ENCODE measurements around the gene MRM2.

Gene MRM2

DNA sequence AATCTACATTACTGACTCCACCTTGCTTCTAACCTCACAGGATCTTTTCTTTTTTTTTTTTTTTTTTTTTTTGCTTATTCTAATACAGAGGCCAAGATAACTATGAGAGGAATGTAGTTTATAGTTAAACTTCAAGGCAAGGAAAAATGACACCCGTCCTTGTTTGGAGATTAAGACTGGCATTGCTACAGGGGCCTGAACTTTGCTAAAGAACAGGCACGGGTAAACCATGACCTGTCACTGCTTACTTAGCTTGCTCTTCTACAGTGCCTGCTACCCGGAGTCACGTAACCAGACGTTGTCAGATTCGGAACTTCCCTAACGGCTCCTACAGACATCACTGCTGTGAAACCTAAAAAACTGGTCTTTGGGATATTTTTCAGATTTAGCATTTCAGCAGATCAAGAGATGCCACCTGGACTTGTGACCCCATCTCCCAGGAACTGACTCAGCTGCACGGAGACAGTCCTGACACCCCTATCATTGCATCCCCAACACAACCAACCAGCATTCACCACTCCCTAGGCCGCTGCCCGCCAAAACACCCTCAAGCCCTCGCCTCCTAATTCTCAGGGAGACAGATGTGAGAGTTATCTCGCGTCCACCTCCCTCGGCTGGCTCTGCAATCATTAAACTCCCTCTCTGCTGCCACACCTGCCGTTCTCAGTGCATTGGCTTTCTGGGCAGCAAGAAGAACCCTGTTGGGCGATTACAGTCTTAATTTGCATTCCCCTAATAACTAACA lies 36.8 kb downstream of the MRM2 start:
- no peak for DNase-seq (ENCODE audit: low read depth in 1 of 2, low spot score in 1 of 2)

DNA sequence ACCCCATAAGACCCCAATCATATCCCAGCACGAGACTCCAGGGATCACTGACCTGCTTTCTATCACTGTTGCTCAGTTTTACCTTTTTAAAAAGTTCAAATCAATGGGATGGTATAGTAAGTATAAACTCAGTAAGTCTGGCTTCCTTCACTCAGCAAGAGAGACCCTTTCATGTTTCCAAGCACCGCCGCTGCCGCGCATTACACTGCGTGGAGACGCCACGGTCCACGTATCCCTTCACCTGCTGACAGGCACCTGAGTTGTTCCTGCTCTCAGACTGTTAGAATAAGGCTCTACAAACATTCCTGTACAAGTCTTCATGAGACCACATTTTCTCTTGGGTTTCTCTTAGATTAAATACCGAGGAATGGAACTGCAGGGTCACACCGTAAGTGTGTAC lies 37.6 kb downstream of the MRM2 start:
- DNase-seq (ENCODE audit: low read depth in 1 of 2, low spot score in 1 of 2) = no peak

DNA sequence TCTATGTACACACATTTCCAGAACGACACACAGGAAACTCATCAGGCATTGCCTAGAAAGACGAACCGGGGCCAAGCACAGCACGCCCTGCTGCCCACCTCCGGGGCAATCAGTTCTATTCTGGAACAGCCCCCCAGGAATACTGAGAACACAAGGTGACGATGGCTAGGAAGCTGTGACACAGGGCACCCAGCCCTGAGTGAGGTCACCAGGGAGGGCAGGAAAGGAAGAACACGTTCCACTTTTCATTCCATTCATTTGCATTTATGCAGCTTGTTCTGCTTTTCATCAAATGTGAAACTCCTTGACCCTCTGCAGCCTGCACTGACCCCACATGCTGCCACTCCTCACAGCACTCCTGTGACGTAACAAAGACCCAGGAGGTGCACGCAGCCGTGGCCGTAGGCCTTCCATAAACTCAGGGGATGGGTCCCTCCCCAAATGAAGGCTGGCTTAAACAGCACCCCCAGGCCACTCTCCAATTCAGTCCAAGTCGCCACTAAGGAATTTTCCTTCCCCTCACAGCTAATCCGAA lies 38.2 kb downstream of the MRM2 start:
- no peak for DNase-seq (ENCODE audit: low read depth in 1 of 2, low spot score in 1 of 2)

DNA sequence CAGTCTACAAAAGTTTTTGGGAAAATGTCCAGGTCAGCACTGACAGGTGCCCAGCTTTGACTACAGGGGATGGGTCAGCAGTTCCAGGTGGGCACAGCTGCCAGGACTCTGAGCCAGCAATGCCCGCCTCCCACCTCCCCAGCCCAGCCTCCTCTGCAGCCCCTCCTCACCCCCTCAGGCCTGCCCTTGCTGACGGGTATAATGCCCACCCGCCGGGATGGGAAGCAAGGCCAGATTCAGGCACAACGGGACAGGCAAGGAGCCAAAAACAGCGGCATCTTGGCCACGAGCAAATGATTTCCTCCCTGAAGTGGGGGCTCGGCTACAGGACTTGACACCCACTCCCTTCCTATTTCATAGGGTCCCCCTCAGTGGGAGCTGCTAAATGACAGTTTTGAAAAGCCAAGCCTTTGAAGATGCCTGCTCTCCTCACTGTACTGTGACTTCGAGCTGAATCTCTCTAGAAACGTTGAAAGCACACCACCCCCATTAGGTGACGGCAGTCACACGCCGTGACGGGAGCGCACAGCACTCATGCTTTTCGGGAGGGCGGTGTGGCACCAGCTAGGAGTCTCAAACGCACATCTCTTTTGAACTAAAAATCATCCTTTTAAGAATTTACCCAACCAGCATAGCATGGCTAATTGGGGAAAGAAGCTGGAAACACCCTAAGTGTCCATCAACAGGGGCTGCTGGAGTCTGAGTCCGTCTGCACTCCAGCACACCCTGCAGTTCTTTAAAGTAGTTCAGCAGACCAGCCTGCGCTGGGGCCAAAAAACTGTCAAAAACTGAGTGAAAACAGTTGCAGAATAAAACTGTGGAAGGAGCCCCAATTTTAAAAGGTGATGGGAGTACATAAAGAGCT lies 38.9 kb downstream of the MRM2 start:
- DNase-seq (ENCODE audit: low read depth in 1 of 2, low spot score in 1 of 2) = no peak

DNA sequence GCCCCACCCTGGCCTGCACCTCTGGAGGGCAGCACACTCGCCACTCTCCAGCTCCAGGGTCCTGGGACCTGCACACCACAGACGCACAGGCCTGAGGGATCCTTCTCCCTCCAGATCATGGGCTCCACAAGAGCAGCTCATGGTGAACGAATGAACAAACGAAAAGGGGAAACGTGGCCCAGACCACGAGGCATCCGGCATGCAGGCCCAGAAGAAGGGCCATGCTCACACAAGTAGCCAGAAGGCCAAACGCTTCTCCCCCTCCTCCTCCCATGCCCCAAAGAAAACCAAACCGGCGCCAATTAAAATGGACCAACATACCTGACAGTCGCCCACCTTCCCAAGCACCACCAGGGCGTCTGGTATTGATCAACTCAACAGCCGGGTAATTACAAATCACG lies 39.6 kb downstream of the MRM2 start:
- DNase-seq (ENCODE audit: low read depth in 1 of 2, low spot score in 1 of 2) = no peak

DNA sequence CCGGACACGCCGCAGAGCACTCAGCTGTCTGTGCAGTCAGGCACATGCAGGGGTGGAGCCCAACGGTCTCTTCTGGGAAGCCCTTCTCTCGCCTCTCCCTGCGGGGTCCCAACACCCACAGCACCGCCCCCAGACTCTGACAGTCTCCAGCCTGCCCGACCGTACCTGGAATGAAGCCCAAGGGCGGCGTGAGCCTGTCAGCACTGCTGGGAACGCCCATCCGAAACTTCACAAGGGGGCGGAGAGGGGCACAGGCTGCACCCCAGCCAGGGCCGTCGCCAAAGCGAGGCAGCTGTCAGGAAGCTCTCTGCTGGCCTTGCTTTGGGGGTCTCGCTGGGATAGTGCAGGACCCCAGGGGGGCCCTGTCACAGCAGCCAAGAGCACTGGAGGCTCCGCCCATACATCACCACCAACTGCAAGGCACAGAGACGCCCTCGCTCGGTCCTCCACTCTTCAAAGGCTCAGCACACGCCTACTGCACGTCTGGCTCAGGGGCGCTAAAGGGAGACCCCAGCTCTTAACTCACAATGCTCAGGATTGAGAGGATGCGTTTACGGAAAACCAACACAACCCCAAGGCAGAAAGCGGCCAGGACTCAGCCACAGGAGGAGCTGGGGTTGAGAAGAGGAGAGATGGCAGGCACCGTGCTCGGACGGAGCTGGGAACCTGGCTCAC lies 40.2 kb downstream of the MRM2 start:
- no peak for DNase-seq (ENCODE audit: low read depth in 1 of 2, low spot score in 1 of 2)

DNA sequence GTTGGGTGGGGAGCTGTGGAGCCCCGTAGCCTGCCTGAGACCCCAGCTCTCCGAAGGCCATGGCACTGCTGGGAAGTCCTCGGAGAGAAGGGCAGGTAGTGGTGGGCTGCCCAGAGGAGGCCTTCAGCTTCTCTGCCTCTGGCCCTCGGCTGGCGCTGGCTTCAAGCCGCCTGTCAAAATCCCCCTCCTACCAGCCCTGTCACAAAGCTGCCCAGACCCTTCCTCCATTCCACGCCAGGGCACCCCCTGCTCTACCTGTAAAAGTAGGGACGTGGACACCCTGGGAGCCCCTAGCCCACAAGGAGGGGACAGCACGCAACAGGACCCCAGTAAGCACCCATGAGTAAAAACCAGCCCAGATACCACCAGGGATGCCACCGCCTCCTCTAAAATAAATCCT lies 40.9 kb downstream of the MRM2 start:
- no peak for DNase-seq (ENCODE audit: low read depth in 1 of 2, low spot score in 1 of 2)

DNA sequence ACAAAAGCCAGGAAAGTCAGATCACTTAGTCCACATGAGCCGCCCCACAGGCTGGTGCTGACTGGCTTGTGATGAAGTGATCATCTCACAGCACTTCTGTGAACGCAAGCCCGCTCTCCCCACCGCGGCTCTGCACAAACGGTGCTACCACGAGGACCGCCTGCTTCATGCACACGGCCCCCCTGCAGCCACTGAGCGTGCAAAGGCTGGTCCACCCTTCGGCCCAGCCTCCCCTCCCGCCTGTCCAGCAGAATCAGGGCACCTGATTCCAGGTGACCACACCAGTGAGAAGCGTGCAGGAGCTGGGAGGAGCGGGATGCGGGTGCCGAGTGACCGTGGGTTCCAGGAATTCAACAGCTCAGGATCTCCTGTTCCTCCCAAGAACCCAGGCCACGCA lies 41.4 kb downstream of the MRM2 start:
- DNase-seq (ENCODE audit: low read depth in 1 of 2, low spot score in 1 of 2) = no peak

DNA sequence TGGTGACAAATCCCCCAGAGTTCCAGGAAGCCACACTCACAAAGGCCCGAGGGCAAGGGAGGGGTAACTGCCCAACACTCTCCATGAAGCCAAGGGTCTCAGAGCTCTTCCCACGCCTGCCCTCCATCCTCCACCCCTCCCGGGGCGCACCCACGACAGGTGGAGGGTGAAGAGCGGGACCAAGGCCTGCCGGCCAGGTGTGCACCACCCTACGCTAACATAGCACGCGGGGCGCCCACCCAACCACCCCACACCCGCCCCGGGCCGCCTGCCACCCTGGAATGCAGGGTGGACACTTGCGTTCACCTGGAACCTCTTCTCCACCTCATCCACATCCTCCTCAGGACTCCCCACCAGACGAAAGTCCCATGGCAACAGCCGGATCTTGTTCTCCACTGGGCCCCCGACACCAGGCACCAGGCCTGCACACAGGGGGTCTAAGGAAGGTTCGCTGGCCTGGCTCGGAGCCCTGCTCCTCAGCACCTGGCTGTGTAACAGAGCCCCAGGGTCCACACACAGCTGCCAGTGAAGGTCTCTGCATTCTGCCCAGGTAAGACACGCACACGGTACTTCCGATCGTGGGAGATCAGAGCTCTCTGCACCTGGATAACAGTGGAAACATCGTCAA lies 41.9 kb downstream of the MRM2 start:
- DNase-seq (ENCODE audit: low read depth in 1 of 2, low spot score in 1 of 2) = no peak

DNA sequence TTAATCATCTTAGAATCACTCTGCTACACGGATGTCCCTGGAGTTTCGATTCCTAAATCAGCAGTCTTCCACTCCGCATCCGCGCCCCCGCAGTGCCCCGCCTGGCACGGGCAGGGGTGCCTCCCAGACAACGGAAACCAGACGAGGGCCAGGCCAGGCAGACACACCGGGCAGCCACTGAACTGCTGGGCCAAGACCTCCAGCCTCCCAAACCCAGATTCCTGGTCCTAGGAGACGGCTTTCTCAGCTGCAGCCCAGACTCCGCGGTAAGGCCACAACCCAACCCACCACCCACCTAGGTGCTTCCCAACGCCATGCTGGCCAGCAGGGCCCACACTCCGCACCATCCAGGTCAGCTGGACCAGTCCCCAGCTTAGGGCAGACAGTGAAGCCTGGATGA lies 42.5 kb downstream of the MRM2 start:
- no peak for DNase-seq (ENCODE audit: low read depth in 1 of 2, low spot score in 1 of 2)

DNA sequence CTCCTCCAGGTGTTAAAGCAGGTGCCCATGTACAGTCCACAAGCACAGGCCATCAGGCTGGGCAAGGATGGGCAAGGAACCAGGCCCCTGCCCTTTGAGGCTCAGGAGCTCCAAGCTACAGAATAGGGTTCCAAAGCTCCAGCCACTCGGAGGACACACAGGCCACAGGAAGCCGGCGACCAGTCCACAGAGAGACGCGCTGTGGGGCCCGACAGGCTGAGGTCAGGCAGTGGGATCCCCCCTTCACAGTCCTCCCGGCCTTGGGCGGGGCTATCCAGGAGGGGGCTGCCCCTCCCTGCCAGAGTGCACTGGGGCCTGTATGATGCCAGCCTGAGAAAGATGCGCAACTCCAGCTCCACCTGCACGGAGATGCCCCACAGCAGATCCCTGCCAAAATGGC lies 43.2 kb downstream of the MRM2 start:
- DNase-seq (ENCODE audit: low read depth in 1 of 2, low spot score in 1 of 2) = no peak

DNA sequence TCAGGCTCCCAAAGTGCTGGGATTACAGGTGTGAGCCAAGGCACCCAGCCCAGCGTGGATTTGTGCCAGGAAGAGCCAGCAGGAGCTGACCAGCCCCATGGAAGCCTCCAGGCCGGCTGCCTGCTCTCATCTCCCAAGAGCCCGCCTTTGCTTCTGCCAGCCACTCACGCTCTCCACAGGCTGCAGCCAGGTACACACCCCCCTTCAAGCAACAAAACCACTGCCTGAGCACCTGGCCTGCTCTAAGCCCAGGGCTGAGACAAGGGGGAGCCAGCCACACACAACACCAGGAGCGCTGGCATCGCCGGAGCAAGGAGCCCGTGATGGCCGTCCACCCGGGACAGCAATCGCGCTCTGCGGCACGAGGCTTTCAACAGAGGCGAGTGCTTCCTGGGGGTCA lies 43.8 kb downstream of the MRM2 start:
- no peak for DNase-seq (ENCODE audit: low read depth in 1 of 2, low spot score in 1 of 2)

DNA sequence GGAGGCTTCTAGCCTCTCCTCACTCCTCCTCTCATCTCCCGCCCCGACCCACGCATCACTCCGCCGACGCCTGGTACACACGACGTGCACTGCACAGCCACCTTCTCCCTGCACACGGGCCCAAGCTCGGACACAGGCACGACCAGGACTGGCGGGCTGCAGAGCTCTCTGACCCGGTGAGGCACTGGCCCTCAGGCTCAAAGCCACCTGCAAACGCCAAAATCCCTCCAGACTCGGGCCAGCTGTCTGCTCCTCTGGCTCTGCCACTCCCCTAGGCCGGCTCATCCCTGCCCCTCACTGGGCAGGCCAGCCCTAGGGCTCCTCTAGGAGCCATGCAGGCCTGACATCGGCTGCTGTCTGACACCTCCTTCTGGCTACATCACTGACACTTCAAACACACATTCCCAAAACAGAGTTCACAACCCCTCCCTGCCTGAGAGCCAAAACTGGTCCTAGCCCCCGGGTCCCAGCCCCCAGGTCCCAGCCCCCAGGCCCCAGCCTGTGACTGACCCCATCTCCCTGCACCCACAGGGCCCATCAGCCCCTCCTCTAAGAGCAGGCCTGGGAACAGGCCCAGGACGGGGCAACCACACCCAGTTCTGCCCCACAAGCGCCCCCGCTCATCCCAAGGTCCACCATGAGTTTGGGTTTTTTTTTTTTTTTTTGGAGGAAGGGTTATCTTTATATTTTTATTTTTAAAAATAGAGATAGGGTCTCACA lies 44.4 kb downstream of the MRM2 start:
- DNase-seq (ENCODE audit: low read depth in 1 of 2, low spot score in 1 of 2) = no peak

DNA sequence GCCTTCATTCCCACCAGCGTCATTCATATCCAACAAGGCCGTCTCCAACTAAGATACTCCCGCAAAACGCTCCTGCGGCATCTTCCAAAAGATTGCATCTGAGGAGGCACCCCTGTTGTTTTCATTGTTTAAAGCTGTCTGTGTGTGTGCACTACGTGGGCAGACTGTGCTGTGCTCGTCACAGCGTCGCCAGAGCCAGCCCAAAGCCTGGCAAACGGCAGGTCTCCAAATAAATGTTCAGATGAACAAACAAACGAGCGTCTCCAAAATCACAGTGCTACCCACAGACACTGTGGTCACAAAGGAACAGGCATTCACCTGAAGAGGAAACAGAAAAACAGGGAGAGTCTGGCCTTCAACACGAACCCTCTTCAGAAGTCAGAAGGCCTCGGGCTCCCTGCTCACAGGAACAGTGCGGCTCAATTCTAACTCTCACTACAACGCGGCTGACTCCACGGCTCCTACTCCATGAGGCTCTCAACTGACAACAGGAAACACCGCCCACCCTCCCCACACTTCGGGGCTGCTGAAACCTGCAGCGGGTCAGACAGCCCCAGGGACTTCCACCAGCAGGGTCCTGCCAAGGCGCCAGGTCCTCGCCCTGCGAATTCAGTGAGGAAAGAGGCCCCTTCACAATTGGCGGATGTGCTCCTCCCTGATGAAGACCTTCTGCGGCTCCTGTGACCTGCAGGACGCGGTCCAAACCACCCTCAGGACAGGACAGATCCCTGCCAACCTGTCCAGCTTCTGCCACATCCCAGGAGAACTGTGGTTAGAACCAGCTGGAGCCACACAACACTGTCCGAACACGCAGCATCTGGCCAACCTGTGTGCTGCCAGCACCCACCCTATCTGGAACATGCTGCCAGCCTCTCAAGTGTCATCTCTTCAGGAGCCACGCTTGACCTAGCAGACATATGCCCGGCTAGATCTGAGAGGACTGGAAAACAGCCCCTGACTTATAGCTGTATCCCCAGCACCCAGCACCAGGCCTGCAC lies 45.3 kb downstream of the MRM2 start:
- DNase-seq (ENCODE audit: low read depth in 1 of 2, low spot score in 1 of 2) = no peak

DNA sequence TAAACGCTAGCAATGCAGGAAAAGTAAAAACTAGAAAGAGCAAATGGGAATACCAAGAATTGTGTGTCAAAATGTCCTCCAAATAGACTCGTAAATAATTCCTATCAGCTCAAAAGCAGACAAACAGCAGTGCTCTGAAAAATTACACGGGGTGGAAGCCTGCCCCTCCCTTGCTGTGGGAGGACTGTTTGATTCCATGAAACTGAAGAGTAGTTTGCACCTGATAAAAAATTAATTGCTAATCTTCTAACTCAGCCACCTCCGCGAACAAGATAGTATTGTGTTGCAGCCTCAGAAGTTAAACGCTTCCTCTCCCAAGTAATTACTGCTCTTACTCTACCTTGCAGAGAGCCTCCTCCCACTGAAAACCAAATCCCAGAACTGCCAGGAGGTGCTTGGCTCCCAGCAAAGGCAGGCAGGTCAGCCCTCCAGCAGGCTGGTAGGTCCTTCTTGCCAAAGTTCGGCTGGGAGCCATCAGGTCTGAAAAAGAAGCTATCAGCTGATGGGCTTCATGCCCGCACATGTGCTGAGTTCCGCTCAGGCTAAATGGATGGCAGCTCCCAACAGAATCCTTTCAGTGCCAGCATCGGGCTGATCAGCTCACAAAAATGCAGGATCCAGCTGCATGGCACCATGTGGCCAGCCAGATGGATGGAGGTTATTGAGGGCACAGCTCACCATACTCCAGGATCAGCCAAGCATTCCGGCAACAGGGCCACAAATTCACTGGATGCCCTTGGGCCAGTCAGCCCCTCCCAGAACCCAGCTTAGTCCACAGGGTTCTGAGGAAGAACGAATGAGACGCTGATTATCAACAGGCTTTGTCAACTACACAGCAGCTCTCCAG lies 46.4 kb downstream of the MRM2 start:
- DNase-seq (ENCODE audit: low read depth in 1 of 2, low spot score in 1 of 2) = no peak

DNA sequence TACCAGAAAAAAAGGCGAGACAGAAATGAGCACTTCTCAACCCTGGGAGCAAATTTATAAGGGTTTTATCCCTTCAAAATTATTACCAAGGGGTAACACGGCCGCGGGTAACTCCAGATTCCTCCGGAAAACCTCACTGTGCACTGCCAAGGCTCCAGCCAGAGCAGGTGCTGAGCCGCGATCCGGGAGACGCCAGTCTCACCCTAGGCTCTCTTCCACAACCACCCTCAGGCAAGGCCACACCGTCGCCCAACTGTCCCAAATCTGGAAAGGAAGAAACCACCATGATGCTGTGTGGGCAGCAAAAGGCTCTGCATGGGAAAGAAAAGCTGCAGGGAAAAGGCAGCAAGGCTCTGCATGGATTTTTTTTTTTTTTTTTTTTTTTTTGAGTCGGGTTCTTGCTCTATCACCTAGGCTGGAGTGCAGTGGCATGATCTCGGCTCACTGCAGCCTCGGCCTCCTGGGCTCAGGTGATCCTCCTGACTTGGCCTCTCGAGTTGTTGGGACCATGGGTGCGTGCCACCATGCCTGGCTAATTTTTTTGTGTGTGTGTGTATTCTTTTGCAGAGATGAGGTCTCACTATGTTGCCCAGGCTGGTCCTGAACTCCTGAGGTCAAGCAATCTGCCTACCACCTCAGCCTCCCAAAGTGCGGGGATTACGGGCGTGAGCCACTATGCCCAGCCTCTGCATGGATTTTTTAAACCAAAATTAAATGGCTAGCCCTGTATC lies 48.3 kb downstream of the MRM2 start:
- no peak for DNase-seq (ENCODE audit: low read depth in 1 of 2, low spot score in 1 of 2)

DNA sequence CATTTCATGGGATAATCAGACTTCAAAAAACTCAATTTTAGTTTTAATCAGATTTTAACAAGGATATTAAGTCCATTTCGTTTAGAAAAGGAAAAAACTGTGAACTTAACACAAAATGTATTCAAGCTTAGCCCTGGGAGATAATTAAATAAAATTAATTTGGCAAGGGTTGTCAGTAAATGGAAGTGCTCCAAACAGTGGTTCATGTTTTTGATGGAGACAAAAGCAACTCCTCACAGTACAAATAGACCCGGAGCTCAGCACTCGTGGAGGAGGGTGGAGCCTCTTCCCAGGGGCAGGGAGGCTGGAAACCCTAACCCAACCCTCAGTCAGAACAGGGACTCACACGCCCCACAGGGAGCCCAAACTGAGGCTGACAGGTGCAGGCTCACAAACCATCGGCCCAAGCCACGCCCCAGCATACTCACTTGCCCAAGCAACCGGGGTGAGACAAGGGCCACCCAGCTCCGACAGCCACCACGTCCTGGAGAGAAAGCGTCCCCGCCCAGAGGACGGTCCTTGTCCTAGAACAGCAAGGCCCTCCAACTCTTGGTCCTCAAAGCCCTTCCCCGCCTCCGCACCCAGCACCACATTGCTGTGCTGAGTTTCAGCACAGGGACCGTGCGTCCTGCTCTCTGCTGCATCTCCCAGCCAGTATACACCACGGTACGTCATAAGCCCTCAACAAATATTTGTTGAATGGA lies 49.0 kb downstream of the MRM2 start:
- no peak for DNase-seq (ENCODE audit: low read depth in 1 of 2, low spot score in 1 of 2)
